Measurements from ENCODE around the gene RAD52.

Gene RAD52

GRCh38 chr12:870378-870777 is 79.1 kb downstream of the RAD52 start:
- no peak for DNase-seq (ENCODE audit: low read depth in 3 of 3)

- DNase-seq (ENCODE audit: low read depth in 3 of 3), result no peak
Measured at GRCh38 chr12:868722-869121, 80.8 kb downstream of the RAD52 start.

GRCh38 chr12:867905-868304 is 81.6 kb downstream of the RAD52 start:
- no peak for DNase-seq (ENCODE audit: low read depth in 3 of 3)

GRCh38 chr12:865614-866013 is 83.9 kb downstream of the RAD52 start:
- no peak for DNase-seq (ENCODE audit: low read depth in 3 of 3)

GRCh38 chr12:863285-863684 is 86.2 kb downstream of the RAD52 start:
- DNase-seq (ENCODE audit: low read depth in 3 of 3), result no peak

- DNase-seq (ENCODE audit: low read depth in 3 of 3), result no peak
Measured at GRCh38 chr12:862303-862911, 87.1 kb downstream of the RAD52 start.
